Activated CD8-positive, alpha-beta memory T cell treated with anti-CD3 and anti-CD28 coated beads, Interleukin-2, amount 50 U/mL, for 4 hours (primary cell): ENCODE data around the gene NUAK1.

ENCODE experiments used
- DNase-seq: peaks from one replicate; pipeline ENCODE4 v3.0.0-alpha.2; 2020

The NUAK1 gene

DNA sequence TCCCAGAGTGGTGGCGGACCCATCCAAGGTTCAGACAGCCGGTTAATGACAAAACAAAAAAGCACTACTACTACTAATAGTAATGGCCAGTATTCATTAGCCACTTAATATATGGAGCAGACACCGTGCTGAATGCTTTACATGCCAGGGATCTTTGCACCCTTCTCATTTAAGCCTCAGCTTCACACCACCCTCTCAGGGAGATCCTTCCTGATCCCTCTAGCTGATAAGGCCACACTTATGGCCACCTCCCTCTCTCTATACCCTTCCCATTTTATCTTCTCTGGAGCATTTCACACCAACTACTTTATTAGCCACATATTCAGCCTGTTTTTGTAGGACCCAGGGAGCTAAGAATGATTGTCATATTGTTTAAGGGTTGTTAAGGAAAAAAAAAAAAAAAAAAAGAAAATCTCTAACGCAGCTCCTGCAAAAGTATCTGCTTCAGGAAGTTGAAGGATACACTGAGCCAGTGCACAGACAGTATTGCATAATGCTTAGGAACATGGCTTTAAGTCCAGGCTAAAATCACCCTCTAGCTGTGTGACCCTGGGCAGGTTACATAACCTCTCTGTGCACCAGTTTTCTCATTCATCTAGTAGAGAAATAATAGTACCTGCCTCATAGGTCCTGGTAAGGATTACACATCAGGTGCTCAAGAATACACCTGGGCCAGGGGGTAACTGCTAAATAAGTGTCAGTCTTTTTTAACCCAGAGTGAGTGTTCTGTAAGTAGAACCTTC is 29.4 kb downstream of the NUAK1 start:
- no peak for DNase-seq

- DNase-seq, result no peak
Observed at GRCh38 chr12:106108185-106108835, 30.4 kb downstream of the NUAK1 start.

GRCh38 chr12:106107566-106107965 is 31.2 kb downstream of the NUAK1 start:
- DNase-seq, result no peak

GRCh38 chr12:106106892-106107291 is 31.9 kb downstream of the NUAK1 start:
- no peak for DNase-seq

DNA sequence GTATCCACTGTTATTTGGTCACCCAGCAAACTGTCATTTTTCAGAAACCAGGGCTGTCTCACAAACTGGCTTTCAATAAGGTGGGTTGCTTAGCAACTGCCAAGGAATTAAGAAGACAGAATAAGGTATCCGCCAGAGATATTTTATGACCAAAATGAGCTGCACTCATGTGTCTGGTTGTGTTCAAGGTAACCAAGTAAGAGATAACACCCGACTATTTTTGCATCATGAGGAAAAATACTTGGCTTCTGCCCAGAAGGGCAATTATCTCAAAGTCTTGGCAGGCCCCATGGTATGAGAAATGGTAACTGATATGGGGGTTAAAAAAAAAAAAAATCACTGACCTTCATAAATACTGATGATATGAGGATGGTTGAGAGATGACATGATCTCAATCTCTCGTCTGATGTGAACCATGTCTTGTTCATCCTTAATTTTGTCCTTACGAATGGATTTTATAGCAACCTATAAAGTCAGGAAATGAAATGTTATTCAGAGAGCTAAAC is 32.6 kb downstream of the NUAK1 start:
- DNase-seq, result no peak

DNA sequence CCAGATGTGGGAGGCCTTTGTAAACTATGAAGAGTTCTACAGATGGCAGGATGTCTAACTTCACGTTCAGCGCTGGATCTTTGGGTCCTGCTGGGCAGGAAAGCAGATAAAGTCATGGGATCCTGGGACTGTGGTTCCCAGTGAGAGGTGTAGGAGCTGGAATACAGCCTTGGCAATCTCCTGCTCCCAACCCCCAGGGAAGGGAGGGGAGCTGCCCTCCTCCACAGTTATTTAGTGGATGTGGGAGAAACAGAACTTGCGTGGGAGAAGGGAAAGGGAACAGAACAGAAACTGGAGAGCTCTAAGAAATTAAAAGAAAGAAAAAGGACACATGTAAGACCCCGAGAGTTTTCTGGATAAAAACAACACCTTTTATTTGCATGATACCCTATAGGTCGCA is 37.0 kb downstream of the NUAK1 start:
- DNase-seq, result no peak

GRCh38 chr12:106098691-106099200 is 40.0 kb downstream of the NUAK1 start:
- DNase-seq, result no peak

- no peak for DNase-seq
Observed at GRCh38 chr12:106097011-106097410, 41.7 kb downstream of the NUAK1 start.

DNA sequence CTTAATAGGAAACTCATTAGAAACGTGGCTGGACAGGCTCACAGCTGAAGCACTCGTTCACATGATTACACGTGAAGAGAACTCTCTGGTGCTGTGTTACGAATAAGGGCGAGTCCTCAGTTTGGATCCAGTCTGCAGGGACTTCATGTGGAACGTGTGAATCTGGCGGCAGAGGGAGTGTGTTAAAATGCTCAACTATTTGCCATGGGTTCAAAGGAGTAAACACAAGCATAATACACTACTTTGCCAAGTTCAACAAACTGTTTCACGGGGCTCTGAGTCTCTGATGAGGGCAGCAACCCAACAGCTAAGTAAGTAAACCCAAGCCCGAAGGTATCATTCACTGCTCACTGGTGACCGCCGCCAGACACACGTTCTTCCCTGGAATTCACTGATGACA is 42.4 kb downstream of the NUAK1 start:
- no peak for DNase-seq

DNA sequence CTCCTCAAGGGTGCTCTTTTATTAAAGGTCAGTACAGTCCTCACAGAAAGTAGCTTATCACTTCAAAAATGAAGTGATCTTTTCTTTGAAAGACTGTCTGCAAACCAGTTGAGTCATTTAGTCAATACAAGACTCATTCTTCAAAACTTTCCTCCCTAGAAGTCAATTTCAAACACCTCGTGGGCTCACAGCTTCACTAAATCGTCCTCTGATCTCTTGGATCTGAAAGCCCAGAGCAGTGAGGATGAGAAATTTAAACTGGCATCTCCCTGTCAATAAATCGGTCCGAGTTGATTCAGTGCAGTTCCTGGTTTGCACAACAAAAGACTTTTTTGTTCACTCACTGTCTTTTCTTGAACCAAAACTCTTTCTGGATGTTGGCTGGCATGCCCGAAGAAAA is 44.5 kb downstream of the NUAK1 start:
- DNase-seq, result no peak

DNA sequence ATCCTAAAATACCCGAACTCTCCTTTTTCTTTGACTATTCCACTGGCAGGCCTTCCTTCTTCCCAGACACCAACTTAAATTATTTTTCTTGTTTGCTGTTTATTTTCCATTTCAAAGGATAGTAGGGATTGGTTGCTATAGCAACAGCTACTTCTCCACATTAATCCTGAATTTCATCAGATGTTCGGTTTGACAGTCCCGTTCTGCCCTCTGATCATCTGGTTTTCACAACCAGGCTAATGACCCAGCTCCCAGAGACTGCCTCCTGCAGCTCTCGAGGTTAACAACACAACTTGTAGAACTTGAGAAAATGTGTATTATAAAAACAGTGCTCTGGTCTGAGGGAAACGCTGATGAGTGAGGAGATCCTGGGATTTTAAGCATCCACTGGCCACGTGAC is 45.5 kb downstream of the NUAK1 start:
- DNase-seq, result no peak

DNA sequence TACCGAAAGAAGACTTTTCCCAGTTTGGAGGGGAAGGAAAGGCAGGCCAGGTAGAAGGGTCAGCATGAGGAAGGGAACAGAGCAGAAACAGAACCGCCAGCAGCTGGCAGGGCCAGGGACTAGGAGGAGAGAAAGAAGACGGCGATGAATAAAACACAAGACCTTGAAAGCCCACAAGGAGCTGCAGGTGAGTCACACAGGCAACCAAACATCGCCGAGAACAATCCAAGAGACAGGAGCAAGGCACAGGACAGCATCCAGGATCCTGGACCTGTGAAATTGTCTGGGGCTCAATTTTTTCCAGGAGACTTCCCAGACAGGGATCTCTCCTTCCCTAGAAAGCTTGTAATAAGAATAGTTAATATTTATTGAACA is 47.3 kb downstream of the NUAK1 start:
- DNase-seq, result no peak

GRCh38 chr12:106090591-106091445 is 47.9 kb downstream of the NUAK1 start:
- no peak for DNase-seq

DNA sequence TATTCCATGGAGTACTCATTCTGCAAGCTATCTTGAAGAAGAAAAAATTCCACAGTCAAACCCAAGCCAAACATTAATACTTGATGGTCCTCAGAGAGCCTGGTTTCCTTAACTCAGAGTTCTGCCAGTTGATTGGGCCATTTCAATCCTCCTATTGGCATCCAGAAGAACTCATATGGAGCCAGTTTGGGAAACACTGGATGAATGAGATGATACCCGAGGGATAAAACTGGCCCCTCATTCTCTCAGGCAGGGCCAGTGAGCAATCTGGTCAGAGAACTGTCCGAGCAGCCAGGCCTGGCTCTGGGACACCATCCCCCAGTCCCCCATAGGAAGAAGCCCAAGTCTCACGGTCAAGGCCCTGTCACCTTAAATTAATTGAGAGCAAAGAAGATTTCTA is 48.8 kb downstream of the NUAK1 start:
- no peak for DNase-seq

DNA sequence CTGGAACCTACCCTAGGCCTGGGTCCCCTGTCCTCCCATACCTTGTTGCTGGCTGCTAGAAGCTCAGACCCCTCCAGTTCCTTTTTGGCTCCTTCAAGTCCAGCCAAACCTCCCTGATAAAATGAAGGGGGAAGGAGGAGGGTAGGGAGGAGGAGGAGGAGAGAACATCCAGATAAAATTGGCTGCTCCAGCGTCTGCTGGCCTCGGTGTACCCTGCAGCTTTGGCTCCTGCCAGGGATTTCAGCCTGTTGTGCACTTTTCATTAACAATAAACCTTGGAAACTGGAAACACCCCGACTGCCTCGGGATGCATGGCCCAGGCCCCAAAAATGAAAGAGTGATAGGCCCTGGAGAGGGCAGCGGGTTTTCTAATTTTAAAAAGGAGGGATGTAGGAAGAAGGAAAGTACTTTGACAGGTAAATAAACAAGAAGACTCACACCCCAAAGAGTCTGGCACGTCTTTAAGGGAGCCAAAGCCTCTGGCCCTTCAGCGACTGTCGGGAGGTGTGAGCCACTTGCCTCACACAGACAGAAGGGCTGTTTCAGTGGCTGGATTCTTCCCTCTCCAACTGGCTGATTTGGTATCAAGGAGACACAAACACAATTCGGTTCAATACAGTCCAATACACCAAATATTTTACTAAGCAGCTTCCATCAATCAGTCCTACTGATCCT is 49.8 kb downstream of the NUAK1 start:
- no peak for DNase-seq

- no peak for DNase-seq
Observed at GRCh38 chr12:106088246-106088808, 50.4 kb downstream of the NUAK1 start.

- DNase-seq, result no peak
Observed at GRCh38 chr12:106086696-106087095, 52.1 kb downstream of the NUAK1 start.

GRCh38 chr12:106085213-106085612 is 53.5 kb downstream of the NUAK1 start:
- DNase-seq, result no peak

DNA sequence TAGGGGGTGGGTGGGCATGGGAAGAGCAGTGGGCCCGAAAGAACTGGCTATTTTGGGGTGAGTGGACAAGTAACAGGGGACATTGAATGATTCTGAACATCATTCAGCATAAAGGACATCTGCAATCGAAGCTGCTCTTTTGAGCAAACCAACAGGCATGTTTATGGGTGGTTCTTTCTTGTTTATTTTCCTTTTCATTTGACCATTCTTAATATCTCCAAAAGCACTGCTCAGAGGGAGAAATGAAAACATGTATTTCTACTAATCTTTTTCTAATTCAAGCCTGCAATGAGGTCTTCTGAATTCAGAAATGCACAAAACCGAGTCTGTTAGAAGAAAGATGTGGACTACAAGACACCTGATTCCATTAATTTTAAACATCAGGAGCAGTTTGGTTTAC is 54.0 kb downstream of the NUAK1 start:
- no peak for DNase-seq

- DNase-seq, result no peak
Observed at GRCh38 chr12:106084014-106084671, 54.6 kb downstream of the NUAK1 start.

DNA sequence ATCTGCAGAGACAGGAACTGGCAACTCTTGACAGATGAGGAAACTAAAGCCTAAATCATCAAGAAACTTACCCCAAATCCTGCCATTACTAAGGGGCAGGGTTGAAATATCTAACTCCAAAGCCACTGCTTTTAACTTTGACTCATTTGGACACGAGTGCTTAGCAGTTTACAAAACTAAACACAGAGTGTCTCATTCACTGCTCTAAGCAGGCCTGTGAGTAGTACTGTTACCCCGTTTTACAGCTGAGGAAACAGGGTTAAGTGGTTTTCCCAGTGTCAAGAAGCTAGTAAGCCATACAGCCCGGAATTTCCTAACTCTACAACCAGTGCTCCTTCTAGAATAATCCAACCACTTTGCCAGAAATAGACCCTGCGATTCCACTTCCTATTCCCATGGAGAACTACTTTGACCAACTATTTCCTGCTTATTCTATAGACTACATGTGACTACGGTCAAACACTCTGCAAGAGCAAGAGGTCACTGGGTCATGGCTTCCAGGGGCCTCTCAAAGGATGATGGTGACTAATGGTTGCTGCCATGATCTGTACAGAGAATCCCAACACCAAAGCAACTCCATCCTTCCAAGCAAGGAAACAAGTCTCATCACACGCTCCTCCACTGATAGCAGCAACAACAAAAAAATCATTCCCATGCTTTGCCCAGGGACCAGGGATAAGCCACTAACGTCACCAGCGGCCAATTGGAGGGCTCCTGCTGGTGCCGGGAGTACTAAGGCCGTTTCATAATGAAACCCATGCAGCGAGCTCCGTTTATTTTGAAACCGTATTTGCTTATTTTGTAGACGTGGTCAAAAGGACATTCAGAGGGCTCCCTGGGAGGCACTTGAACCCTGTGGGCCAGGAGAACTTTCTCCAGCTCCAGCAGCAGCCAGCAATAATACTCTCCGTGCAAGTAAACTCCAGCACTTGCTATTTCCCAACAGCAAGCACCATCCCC is 56.3 kb downstream of the NUAK1 start:
- no peak for DNase-seq
